ENCODE results near the gene CCK. TPM values are rescaled to one million over a fixed set of nuclear protein-coding genes. Genes with fewer than 3 reads are reported as not detected.

The CCK gene
- total and polyA plus RNA-seq, 4 donors = 0.63 TPM; not detected in 3

DNA sequence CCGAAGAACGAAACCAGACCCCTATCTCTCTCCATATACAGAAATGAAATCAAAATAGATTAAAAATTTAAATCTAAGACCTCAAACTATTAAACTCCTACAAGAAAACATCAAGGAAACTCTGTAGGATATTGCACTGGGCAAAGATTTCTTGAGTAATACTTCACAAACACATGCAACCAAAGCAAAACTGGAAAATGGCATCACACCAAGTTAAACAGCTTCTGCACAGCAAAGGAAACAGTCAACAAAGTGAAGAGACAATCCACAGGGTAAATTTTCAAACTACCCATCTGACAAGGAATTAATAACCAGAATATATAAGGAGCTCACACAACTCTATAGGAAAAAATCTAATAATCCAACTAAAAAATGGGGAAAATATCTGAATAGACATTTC is 29.4 kb downstream of the CCK start:
- Histone ChIP-seq H3K4me1 (ENCODE audit: control insufficient read depth in 1 of 2, insufficient read depth in 2 of 2, low read length in 2 of 2) (no peaks in the 10 kb centered on the region), H3K9me3 (ENCODE audit: control insufficient read depth, low read length) (peaks cover 3% of the 10 kb centered on the region), H3K27ac (ENCODE audit: low read depth in 1 of 2, low read length in 2 of 2) (no peak overlapping the region), H3K27me3 (ENCODE audit: control insufficient read depth in 1 of 2, insufficient read depth in 2 of 2, low read length in 1 of 2) (peaks cover 0 to 2% of the 10 kb centered on the region in 2 donors), H3K4me3 (ENCODE audit: low read length in 2 of 2) (no peak overlapping the region), H3K36me3 (ENCODE audit: control insufficient read depth in 1 of 2, insufficient read depth in 2 of 2, low read length in 1 of 2) (no peaks in the 10 kb centered on the region)
- ATAC-seq (ENCODE audit: low FRiP score) (no peak), DNase-seq (no peak)
- 90 to 93% methylated on average over 2 of the region's 2 CpGs for WGBS, 2 donors
- intact Hi-C loops (cut with DNase I) = no loop called here

DNA sequence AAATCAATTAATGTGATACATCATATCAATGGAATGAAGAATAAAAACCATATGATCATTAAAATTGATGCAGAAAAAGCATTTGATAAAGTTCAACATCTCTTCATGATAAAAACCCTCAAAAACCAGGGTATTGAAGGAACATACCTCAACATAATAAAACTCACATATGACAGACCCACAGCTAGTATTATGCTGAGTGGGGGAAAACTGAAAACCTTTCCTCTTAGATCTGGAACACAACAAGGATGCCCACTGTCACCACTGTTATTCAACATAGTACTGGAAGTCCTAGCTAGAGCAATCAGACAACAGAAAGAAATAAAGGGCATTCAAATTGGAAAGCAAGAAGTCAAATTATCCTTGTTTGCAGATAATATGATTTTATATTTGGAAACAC is 30.5 kb downstream of the CCK start:
- peaks cover 3% of the 10 kb centered on the region for H3K9me3 ChIP-seq (ENCODE audit: control insufficient read depth, low read length)
- no peak overlapping the region for H3K27ac ChIP-seq (ENCODE audit: low read depth in 1 of 2, low read length in 2 of 2)
- H3K4me1 ChIP-seq (ENCODE audit: control insufficient read depth in 1 of 2, insufficient read depth in 2 of 2, low read length in 2 of 2) = no peaks in the 10 kb centered on the region
- DNase-seq (no peak), ATAC-seq (ENCODE audit: low FRiP score) (no peak)
- no peaks in the 10 kb centered on the region for H3K36me3 ChIP-seq (ENCODE audit: control insufficient read depth in 1 of 2, insufficient read depth in 2 of 2, low read length in 1 of 2)
- no peak overlapping the region for H3K4me3 ChIP-seq (ENCODE audit: low read length in 2 of 2)
- intact Hi-C loops (cut with DNase I) = no loop called here
- peaks cover 0 to 2% of the 10 kb centered on the region in 2 donors for H3K27me3 ChIP-seq (ENCODE audit: control insufficient read depth in 1 of 2, insufficient read depth in 2 of 2, low read length in 1 of 2)

DNA sequence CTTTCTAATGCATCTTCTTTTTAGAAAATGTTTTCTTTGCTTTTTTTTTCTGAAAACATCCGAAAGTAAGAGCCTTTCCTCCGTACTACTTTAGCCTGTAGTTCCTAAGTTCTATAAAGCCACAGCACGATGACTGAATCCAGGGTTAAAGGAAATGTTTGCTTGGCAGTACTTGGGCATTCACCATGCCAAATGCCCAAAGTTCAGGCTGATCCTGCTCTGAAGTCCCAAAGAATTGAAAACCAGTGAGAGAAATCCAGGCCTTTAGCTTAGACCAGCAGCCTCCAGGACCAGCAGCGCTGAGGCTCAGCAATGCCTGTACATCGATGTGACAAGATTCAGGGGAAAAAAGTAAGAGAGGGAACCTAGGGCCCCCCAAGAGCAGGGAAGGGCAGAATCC is 35.1 kb downstream of the CCK start:
- intact Hi-C loops (cut with DNase I) = loop anchor here in 1 of 2 donors (1.0 kb wide), 1 partner anchor 213 kb away; no protein-coding TSS in a partner anchor
- no peaks in the 10 kb centered on the region for H3K4me1 ChIP-seq (ENCODE audit: control insufficient read depth in 1 of 2, insufficient read depth in 2 of 2, low read length in 2 of 2)
- H3K27ac ChIP-seq (ENCODE audit: low read depth in 1 of 2, low read length in 2 of 2) = no peak overlapping the region
- peaks cover 0 to 2% of the 10 kb centered on the region in 2 donors for H3K27me3 ChIP-seq (ENCODE audit: control insufficient read depth in 1 of 2, insufficient read depth in 2 of 2, low read length in 1 of 2)
- 43 to 46% methylated on average over 5 of the region's 5 CpGs for WGBS, 2 donors
- H3K36me3 ChIP-seq (ENCODE audit: control insufficient read depth in 1 of 2, insufficient read depth in 2 of 2, low read length in 1 of 2) = no peaks in the 10 kb centered on the region
- no peak for ATAC-seq (ENCODE audit: low FRiP score)
- H3K4me3 ChIP-seq (ENCODE audit: low read length in 2 of 2) = no peak overlapping the region
- H3K9me3 ChIP-seq (ENCODE audit: control insufficient read depth, low read length) = no peaks in the 10 kb centered on the region
- no peak for DNase-seq

DNA sequence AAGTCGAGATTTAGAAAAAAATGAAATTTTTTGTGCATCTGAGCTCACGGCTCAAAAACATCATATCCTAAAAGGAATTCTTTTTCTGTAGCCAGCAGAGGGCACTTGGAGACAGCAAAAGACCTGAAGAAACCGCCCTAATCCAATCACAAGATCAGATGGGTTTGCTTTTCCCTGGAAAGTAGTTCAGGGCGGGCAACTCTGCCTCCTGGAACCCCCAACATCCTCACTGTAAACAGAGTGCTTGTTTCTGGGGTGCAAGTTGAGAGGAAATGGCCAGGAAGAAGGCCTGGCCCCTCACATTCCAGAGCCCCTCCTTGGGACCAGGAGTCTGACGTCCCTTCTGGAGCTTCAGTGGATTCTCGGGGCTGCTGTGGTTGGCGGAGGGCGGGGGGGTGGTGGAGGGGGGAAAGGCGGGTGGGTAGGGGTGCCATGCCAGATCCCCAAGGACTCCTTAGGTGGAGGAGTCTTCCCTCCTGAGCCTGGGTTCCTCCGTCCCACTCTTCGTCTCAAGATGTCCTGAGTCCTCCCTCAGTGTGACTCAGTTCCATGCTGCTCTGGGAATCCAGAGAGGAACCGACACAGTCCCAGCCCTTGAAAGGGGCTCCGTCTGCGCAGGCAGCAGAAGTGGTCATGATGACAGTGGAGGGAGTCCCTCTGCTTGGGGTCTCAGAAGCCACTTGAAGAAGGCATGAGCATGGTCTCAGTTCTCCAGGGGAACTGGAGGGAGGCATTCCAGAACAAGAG is 35.9 kb downstream of the CCK start:
- H3K36me3 ChIP-seq (ENCODE audit: control insufficient read depth in 1 of 2, insufficient read depth in 2 of 2, low read length in 1 of 2) = no peaks in the 10 kb centered on the region
- DNase-seq (no peak), ATAC-seq (ENCODE audit: low FRiP score) (peak; percentile 56)
- no peaks in the 10 kb centered on the region for H3K4me1 ChIP-seq (ENCODE audit: control insufficient read depth in 1 of 2, insufficient read depth in 2 of 2, low read length in 2 of 2)
- H3K27me3 ChIP-seq (ENCODE audit: control insufficient read depth in 1 of 2, insufficient read depth in 2 of 2, low read length in 1 of 2) = peaks cover 0 to 2% of the 10 kb centered on the region in 2 donors
- no peak overlapping the region for H3K27ac ChIP-seq (ENCODE audit: low read depth in 1 of 2, low read length in 2 of 2)
- peak overlapping the region in 1 of 2 donors; percentile 10 for H3K4me3 ChIP-seq (ENCODE audit: low read length in 2 of 2)
- no peaks in the 10 kb centered on the region for H3K9me3 ChIP-seq (ENCODE audit: control insufficient read depth, low read length)
- intact Hi-C loops (cut with DNase I) = loop anchor here in 1 of 2 donors (2.0 to 10.0 kb wide), 2 partner anchors 213 to 315 kb away; no protein-coding TSS in a partner anchor
- WGBS, 2 donors = 20 to 24% methylated on average over 10 to 14 of the region's 14 CpGs

DNA sequence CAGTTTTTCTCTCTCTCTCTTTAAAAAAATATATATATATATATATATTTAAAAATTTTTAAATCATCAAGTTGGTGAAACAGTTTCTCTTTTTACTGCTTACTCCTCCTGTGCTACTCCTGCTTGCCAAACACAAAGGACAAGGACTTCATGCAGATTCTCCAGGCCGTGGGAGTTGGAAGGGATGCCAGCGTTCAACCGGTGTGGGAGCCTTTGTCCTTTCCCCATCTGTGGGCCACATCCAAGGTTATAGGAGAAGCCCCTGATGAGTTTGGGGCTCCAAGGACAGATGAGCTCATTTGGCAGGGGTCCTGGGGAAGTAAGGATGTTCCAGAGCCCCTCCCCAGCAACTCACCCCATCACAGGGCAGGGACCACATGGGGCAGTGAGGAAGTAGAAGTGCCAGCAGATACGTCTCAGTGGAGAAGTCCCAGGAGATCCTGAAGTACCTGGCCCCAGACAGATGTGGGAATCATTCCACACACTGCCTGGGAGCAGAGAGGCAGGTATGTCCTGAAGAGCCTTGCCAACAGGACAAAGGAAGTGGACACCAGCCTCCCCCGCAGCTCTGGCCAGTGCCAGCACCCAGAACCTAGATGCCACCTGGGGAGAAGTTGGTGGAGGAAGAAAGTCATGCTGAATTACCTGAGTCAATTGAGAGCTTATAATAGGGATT is 36.6 kb downstream of the CCK start:
- H3K9me3 ChIP-seq (ENCODE audit: control insufficient read depth, low read length) = no peaks in the 10 kb centered on the region
- H3K36me3 ChIP-seq (ENCODE audit: control insufficient read depth in 1 of 2, insufficient read depth in 2 of 2, low read length in 1 of 2) = no peaks in the 10 kb centered on the region
- intact Hi-C loops (cut with DNase I) = loop anchor here in 1 of 2 donors (2.0 to 10.0 kb wide), 2 partner anchors 213 to 315 kb away; no protein-coding TSS in a partner anchor
- H3K27ac ChIP-seq (ENCODE audit: low read depth in 1 of 2, low read length in 2 of 2) = no peak overlapping the region
- H3K4me3 ChIP-seq (ENCODE audit: low read length in 2 of 2) = no peak overlapping the region
- ATAC-seq (ENCODE audit: low FRiP score) (no peak), DNase-seq (no peak)
- peaks cover 0 to under 1% of the 10 kb centered on the region in 2 donors for H3K27me3 ChIP-seq (ENCODE audit: control insufficient read depth in 1 of 2, insufficient read depth in 2 of 2, low read length in 1 of 2)
- 59 to 63% methylated on average over 5 of the region's 5 CpGs for WGBS, 2 donors
- H3K4me1 ChIP-seq (ENCODE audit: control insufficient read depth in 1 of 2, insufficient read depth in 2 of 2, low read length in 2 of 2) = no peaks in the 10 kb centered on the region

DNA sequence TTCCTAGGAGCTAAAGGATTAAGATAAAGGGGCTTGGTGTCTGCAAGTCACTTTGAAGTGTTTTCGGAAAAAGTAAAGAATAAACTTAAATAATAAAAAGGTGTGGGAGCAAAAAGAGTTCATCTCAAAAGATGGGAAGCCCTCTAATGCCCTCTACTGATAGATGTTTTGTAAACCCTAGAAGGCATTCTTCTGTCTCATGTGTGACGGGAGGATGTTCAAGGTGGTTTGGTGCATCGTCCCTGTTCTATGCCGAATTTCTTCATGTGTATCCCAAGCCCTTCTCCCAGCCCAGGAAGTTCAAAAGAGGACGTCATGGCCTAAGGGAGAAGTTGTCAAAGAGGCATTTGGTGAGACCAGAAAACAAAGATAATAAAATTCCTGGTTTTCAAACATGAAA is 37.2 kb downstream of the CCK start:
- DNase-seq (no peak), ATAC-seq (ENCODE audit: low FRiP score) (no peak)
- H3K9me3 ChIP-seq (ENCODE audit: control insufficient read depth, low read length) = no peaks in the 10 kb centered on the region
- intact Hi-C loops (cut with DNase I) = loop anchor here in 1 of 2 donors (2.0 to 10.0 kb wide), 2 partner anchors 214 to 316 kb away; no protein-coding TSS in a partner anchor
- peaks cover under 1 to 3% of the 10 kb centered on the region in 2 donors for H3K36me3 ChIP-seq (ENCODE audit: control insufficient read depth in 1 of 2, insufficient read depth in 2 of 2, low read length in 1 of 2)
- 59 to 60% methylated on average over 5 of the region's 5 CpGs for WGBS, 2 donors
- H3K4me3 ChIP-seq (ENCODE audit: low read length in 2 of 2) = no peak overlapping the region
- H3K27me3 ChIP-seq (ENCODE audit: control insufficient read depth in 1 of 2, insufficient read depth in 2 of 2, low read length in 1 of 2) = no peaks in the 10 kb centered on the region
- H3K4me1 ChIP-seq (ENCODE audit: control insufficient read depth in 1 of 2, insufficient read depth in 2 of 2, low read length in 2 of 2) = no peaks in the 10 kb centered on the region
- no peak overlapping the region for H3K27ac ChIP-seq (ENCODE audit: low read depth in 1 of 2, low read length in 2 of 2)

DNA sequence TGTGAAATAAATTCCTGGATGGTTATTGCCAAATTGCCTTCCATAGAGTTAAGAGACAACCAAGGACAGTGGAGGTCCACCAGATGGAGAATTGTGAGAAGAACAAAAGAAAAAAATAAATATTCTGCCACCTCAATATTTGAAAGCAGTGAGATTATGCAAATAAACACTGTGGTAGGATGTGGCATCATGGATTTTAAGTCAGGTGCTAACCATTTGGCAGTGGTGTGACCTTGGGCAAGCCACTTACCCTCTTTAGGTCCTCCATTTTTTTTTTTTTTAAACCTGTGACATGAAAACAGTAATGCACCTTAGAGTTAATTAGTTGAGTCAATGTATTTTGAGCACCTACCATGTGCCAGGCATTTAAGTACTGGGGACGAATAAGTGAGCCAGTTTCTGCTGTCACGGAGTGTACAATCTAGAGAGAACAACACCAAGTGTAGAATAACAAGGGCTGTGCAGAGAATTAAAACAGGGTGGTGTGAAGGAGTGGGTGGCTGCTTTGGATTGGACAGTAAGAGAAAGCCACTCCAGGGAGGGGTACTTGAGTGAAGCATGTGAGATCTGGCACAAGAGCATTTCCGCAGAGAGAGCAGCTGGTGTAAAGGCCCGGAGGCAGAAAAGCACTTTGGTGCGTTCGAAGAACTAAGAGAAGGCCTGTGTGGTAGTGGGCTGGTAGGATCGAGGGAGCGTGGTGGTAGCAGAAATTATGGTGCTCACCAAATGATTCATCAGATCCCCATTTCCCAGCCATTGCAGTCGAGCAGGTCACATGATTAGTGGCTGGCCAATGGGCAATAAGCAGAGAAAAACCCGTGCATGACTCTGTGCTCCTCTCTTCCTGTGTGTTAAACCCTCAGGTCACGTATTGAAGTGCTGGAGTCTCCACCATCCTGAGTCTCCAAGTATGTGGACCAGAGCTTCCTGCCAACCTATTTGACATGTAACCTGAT is 39.2 kb downstream of the CCK start:
- intact Hi-C loops (cut with DNase I) = loop anchor here in 1 of 2 donors (10.0 kb wide), 1 partner anchor 318 kb away; no protein-coding TSS in a partner anchor
- Histone ChIP-seq H3K9me3 (ENCODE audit: control insufficient read depth, low read length) (no peaks in the 10 kb centered on the region), H3K27ac (ENCODE audit: low read depth in 1 of 2, low read length in 2 of 2) (no peak overlapping the region), H3K4me3 (ENCODE audit: low read length in 2 of 2) (no peak overlapping the region), H3K4me1 (ENCODE audit: control insufficient read depth in 1 of 2, insufficient read depth in 2 of 2, low read length in 2 of 2) (no peaks in the 10 kb centered on the region), H3K36me3 (ENCODE audit: control insufficient read depth in 1 of 2, insufficient read depth in 2 of 2, low read length in 1 of 2) (peaks cover 8 to 14% of the 10 kb centered on the region in 2 donors), H3K27me3 (ENCODE audit: control insufficient read depth in 1 of 2, insufficient read depth in 2 of 2, low read length in 1 of 2) (no peaks in the 10 kb centered on the region)
- no peak for ATAC-seq (ENCODE audit: low FRiP score)
- no peak for DNase-seq
- WGBS, 2 donors = 81 to 82% methylated on average over 11 of the region's 11 CpGs

Measured in aorta (tissue), 5 donors.